ENCODE measurements around the gene GNAL. TPM values are rescaled to one million over a fixed set of nuclear protein-coding genes. Genes with fewer than 3 reads are reported as not detected.

The GNAL gene
- total and polyA plus RNA-seq, 2 of the 4 experiments (the other 2 are of a cell fraction), result 0.15 to 0.36 TPM

GRCh38 chr18:11666176-11666575, 22.9 kb upstream of the GNAL start:
- Histone ChIP-seq H3K56ac (ENCODE audit: extremely low read depth, insufficient read depth, low read length) (no peak overlapping the region), H2AK5ac (ENCODE audit: low read depth, low read length) (no peak overlapping the region), H3K27me3 (ENCODE audit: control insufficient read depth, insufficient read depth, low read length) (peaks cover 48% of the 10 kb centered on the region), H3K27ac (ENCODE audit: insufficient read depth, low read length) (no peak overlapping the region), H3K9ac (ENCODE audit: low read depth, low read length) (no peak overlapping the region), H3K23ac (ENCODE audit: low read depth, low read length) (no peak overlapping the region), H3K4me1 (ENCODE audit: control insufficient read depth, insufficient read depth, low read length) (no peaks in the 10 kb centered on the region), H3K4me3 (ENCODE audit: insufficient read depth, low read depth, low read length) (no peak overlapping the region), H2BK5ac (ENCODE audit: low read depth, low read length, poor library complexity, severe bottlenecking) (no peak overlapping the region), H4K5ac (ENCODE audit: low read depth, low read length) (no peak overlapping the region), H2AFZ (replicated peaks; ENCODE audit: low read length, poor library complexity) (no peak overlapping the region), H3K79me1 (ENCODE audit: low read depth in 1 of 2, low read length in 2 of 2) (no peaks in the 10 kb centered on the region), H3K18ac (ENCODE audit: low read depth, low read length) (no peak overlapping the region), H3K36me3 (ENCODE audit: control insufficient read depth, insufficient read depth, low read length) (no peaks in the 10 kb centered on the region), H4K8ac (ENCODE audit: low read depth in 2 of 2, low read length in 2 of 2) (no peak overlapping the region), H2BK120ac (ENCODE audit: low read depth, low read length) (no peak overlapping the region), H3K9me1 (ENCODE audit: insufficient read depth, low read length) (no peaks in the 10 kb centered on the region), H4K20me1 (ENCODE audit: insufficient read depth, low read length) (no peaks in the 10 kb centered on the region), H4K91ac (ENCODE audit: insufficient read depth, low read depth, low read length) (no peak overlapping the region), H2BK20ac (ENCODE audit: low read depth, low read length) (no peak overlapping the region), H2BK15ac (ENCODE audit: low read depth, low read length) (no peak overlapping the region), H3K14ac (replicated peaks; ENCODE audit: low read depth, low read length) (no peak overlapping the region), H2AK9ac (replicated peaks; ENCODE audit: low read depth, low read length, poor library complexity) (no peak overlapping the region), H3K4me2 (ENCODE audit: low read depth, low read length) (no peak overlapping the region), H3K4ac (ENCODE audit: low read depth, low read length) (no peak overlapping the region), H3K9me3 (ENCODE audit: control insufficient read depth, insufficient read depth, low read length) (no peaks in the 10 kb centered on the region; the same call in 1 of the 2 replicates)
- BruUV-seq (replicated peaks), result no TSS peak
- 88% methylated on average over 1 of the region's 4 CpGs; no CpG with 5 or more reads in 1 of the 2 experiments for WGBS, 2 experiments (ENCODE audit: extremely low coverage in 2 of 2, insufficient read length in 1 of 2)
- no peak for ATAC-seq (ENCODE audit: low read depth)
- TF ChIP-seq NFE2L2 (IDR thresholded peaks at IDR 0.05; ENCODE audit: low read depth, low read length) (no peak), RFX5 (IDR thresholded peaks at IDR 0.05; ENCODE audit: low read depth, low read length) (no peak), FOS (IDR thresholded peaks at IDR 0.05; ENCODE audit: low read depth, low read length) (no peak), CEBPB (IDR thresholded peaks at IDR 0.05; ENCODE audit: low read depth, low read length) (no peak), RCOR1 (IDR thresholded peaks at IDR 0.05; ENCODE audit: insufficient replicate concordance, low read length) (no peak), SMC3 (IDR thresholded peaks at IDR 0.05; ENCODE audit: low read depth, low read length) (no peak), RAD21 (IDR thresholded peaks at IDR 0.05; ENCODE audit: low read length) (no peak), CTCF (conservative IDR thresholded peaks at IDR 0.05; ENCODE audit: low read depth, low read length) (no peak), POLR2A (IDR thresholded peaks at IDR 0.05; ENCODE audit: low read depth, low read length) (no peak)
- TF ChIP-seq, protein P1, sequence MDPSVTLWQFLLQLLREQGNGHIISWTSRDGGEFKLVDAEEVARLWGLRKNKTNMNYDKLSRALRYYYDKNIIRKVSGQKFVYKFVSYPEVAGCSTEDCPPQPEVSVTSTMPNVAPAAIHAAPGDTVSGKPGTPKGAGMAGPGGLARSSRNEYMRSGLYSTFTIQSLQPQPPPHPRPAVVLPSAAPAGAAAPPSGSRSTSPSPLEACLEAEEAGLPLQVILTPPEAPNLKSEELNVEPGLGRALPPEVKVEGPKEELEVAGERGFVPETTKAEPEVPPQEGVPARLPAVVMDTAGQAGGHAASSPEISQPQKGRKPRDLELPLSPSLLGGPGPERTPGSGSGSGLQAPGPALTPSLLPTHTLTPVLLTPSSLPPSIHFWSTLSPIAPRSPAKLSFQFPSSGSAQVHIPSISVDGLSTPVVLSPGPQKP (IDR thresholded peaks at IDR 0.05; ENCODE audit: borderline replicate concordance, low read depth, low read length), result no peak
- ChIA-PET CTCF (interaction anchor here (1.1 kb wide), 1 partner anchor 11 kb away, joined by 11 read pairs; no protein-coding TSS in a partner anchor), POLR2A (ENCODE audit: unreplicated experiment) (no interaction called here)
- intact Hi-C loops (cut with micrococcal nuclease) (no loop called here), in situ Hi-C loops (cut with MboI; ENCODE audit: low sequenced_read_pairs) (no loop called here), dilution Hi-C loops (cut with HindIII; ENCODE audit: low sequenced_read_pairs, unreplicated experiment) (no loop called here)
- no peak for DNase-seq
